Fibroblast of the aortic adventitia (primary cell): ENCODE measurements around the gene MTTP. TPM values are rescaled to one million over a fixed set of nuclear protein-coding genes. Genes with fewer than 3 reads are reported as not detected.

Source experiments
- DNase-seq: peaks from one replicate; pipeline ENCODE4 v3.0.0-alpha.2; 2010; ENCODE audit warnings: low read depth
- H3K4me3 ChIP-seq: 2 replicates; pipeline ENCODE4 v1.5.1; 2011; ENCODE audit warnings: low read depth, mild to moderate bottlenecking, control low read depth, low read length, moderate library complexity
- CTCF ChIP-seq: IDR thresholded peaks from 2 replicates; pipeline ENCODE4 v1.5.1; 2011; ENCODE audit warnings: mild to moderate bottlenecking, low read length, control low read depth, inconsistent platforms; ENCODE audit not compliant: insufficient read depth
- total RNA-seq: library from RNA; depleted of rRNA; stranded (reverse); fragments of >200 nt; gene quantifications from 2 replicates; pipeline ENCODE4 v1.2.3, GENCODE V29; 2012; ENCODE audit warnings: low replicate concordance

MTTP gene
- total RNA-seq, 1 donor, result 0.09 TPM

DNA sequence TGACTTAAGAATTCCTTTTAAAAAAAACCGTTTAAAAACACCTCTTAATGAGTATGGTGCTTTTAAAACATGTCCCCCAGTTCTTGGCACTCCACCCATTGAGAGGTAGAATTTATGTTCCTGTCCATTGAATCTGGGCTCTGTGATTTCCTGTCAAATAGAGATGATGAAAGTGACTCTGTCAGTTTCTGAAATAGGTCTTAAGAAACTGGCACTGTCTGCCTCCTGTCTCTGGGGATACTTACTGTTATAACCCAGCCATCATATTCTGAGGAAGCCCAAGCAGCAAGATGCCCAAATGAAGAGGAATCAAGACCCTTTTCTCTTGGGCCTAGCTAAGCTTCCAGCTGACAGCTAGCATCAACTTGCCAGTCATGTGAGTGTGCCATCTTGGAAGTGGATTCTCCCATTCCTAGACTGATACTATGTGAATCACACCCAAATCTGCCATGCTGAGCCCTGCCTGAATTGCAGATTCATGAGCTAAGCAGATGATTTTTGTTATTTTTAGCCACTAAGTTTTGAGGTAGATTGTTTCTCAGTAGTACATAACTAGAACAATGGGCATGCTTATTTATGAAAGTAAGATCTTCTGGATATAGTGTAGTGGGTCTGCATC is 60.2 kb downstream of the MTTP start:
- no peak for TF ChIP-seq CTCF
- DNase-seq, result no peak
- no peak overlapping the region for H3K4me3 ChIP-seq

DNA sequence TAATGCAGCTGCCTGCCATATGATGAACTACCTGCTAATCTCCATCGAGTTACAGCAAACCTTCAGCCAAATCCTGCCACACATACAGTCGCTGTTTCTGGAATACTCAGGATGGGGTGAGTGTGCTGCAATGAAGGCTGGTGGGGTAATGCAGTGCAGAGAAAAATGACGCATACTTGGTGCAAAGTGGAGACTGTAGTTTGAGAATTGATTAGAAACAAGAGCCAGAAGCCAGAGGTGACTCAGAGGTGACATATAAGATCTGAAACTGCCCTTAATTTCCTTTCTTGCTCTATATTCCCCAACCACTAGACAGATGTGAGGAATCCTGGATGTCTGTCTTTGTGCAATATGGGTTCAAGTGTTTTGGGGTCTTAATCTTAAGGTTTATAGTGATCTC is 61.0 kb downstream of the MTTP start:
- peak; percentile 3 for DNase-seq
- no peak for TF ChIP-seq CTCF
- no peak overlapping the region for H3K4me3 ChIP-seq

- DNase-seq, result no peak
- no peak for TF ChIP-seq CTCF
- H3K4me3 ChIP-seq, result no peak overlapping the region
These were observed 61.8 kb downstream of the MTTP start for GRCh38 chr4:99636422-99636821.

DNA sequence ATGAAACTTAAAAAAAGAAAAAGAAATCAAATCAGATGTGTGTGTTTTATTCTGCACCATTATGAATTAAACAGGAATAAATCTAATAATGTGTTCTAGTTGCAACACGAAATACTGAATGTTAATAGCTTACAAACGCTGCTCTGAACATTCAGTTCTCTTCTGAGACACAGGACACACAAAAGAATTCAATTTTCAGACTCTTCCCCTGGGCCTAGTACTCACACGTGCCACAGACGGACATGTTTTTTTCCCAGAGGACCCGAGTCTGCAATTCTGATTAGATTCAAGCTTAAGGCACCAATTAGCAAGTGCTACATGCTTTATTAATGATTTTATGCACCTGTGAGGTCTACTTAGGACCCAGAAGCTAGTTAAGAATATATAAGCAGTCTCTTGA is 62.5 kb downstream of the MTTP start:
- H3K4me3 ChIP-seq, result no peak overlapping the region
- TF ChIP-seq CTCF, result no peak
- no peak for DNase-seq

DNA sequence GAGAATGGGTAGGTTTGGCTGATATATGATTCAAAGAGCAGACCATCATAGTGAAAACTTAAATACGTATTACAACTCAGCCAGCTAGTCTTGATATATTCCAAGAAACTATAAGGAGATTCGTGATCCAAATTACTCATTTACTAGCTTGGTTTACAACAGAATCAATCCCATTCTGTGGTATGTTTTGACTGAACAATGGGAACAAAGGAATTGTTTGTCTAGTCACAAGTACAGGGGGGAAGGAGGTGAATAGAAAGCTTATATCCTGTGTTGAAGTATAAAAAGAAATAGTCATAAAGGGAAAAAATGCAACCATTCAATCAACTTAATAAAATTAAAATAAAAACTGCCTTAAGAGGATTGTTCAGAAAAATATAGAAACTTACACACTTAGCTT is 66.1 kb downstream of the MTTP start:
- TF ChIP-seq CTCF, result no peak
- no peak for DNase-seq
- H3K4me3 ChIP-seq, result no peak overlapping the region

DNA sequence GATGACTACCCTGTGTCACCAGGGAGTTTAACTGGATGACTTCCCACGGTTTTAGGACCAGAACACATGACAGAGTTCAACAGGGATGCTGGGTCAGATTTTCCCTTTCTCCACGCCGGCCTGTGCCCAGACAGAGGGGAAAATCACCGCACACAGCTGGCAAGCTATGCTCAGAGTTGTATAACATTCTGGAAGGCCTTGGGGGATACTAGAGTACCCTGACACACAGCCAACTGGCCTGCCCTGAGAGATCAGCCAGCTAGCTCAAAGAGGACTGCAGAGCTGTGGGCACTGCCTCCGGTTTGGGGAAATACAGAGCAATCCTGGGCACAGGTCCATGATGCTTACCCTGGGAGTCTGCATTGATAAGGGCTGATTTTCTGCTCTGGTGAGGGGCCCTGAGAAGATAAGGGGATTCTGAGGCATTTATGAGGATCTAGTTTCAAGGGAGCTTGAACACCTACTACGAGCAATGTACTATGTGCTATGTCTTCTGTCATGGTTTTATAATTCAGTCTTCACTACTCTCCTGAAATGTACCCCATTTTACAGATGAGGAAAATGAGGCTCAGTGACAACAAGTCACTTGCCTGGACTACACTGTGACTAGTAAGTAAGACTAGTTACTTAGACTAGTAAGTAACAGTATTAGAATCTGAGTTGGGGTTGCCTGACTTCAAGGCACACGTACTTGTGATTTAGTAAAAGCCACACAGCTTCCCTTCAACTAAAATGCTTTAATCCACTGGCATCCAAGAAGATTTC is 68.3 kb downstream of the MTTP start:
- DNase-seq, result peak; percentile 14
- H3K4me3 ChIP-seq, result no peak overlapping the region
- no peak for TF ChIP-seq CTCF

DNA sequence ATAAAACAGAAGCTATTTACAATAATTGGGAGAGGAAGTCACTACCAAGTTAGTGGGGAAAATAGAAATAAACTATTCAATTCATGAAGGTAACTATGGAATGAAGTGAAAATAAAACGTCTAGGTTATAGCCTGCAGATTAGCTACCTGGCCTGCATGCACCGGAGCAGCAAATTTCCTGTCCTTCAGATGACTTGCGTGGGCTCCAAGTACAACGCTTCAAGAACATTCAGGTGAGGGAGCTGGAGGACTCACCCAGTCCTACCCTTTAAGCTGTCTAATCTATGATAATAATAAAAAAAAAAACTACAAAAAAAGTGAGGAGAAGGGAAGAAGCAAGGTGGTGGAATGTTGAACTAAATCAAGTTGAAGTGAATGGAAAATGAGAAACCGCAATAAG is 69.8 kb downstream of the MTTP start:
- TF ChIP-seq CTCF, result no peak
- H3K4me3 ChIP-seq, result no peak overlapping the region
- no peak for DNase-seq
